GM23338 (cell line): ENCODE measurements around the gene IGFBP5.

ENCODE experiments used
- CTCF ChIP-seq, 2 experiments: fragments of 200-600 bp in 1 of 2; sonication (generic) in 1 of 2; conservative IDR thresholded peaks; 2 replicates each; pipeline versions ENCODE4 v1.5.1 to v1.6.1; 2016 to 2017; ENCODE audit warnings: antibody characterized with exemption in 2 of 2, low read depth in 2 of 2, mild to moderate bottlenecking in 2 of 2, moderate library complexity in 1 of 2
- EZH2 ChIP-seq: fragments of 200-600 bp; sonication (generic); IDR thresholded peaks from one replicate; pipeline ENCODE4 v1.8.0; 2017; ENCODE audit warnings: antibody characterized with exemption, mild to moderate bottlenecking, low read depth; ENCODE audit not compliant: unreplicated experiment
- EZH2phosphoT487 ChIP-seq: fragments of 200-600 bp; sonication (generic); IDR thresholded peaks from one replicate; pipeline ENCODE4 v1.8.1; 2018; ENCODE audit warnings: antibody characterized with exemption; ENCODE audit not compliant: unreplicated experiment
- NANOG ChIP-seq: IDR thresholded peaks from 2 replicates; pipeline ENCODE4 v1.6.1; 2016; ENCODE audit warnings: antibody characterized with exemption, borderline replicate concordance
- POLR2AphosphoS5 ChIP-seq: IDR thresholded peaks from 2 replicates; pipeline ENCODE4 v1.6.1; 2016; ENCODE audit warnings: antibody characterized with exemption, low read depth
- REST ChIP-seq: IDR thresholded peaks from one replicate; pipeline ENCODE4 v1.6.1; 2018; ENCODE audit warnings: antibody characterized with exemption; ENCODE audit not compliant: unreplicated experiment
- STAT1 ChIP-seq: IDR thresholded peaks from one replicate; pipeline ENCODE4 v1.6.1; 2016; ENCODE audit warnings: antibody characterized with exemption; ENCODE audit not compliant: unreplicated experiment

GRCh38 chr2:216679658-216680024 lies 15.7 kb downstream of the IGFBP5 start:
- TF ChIP-seq EZH2 (no peak), CTCF (conservative IDR thresholded peaks at IDR 0.05; ENCODE audit: low read depth in 2 of 2) (no peak), REST (no peak), STAT1 (no peak), POLR2AphosphoS5 (no peak), EZH2phosphoT487 (no peak), NANOG (no peak)
